PC-3 (cell line): ENCODE data around the gene SNX13. TPM values are rescaled to one million over a fixed set of nuclear protein-coding genes. Genes with fewer than 3 reads are reported as not detected.

Experiments used
- ATAC-seq: fragments of 200-7000 bp; cut with Tn5 transposase; 2 replicates; pipeline ENCODE4 v1.9.1; 2020; ENCODE audit warnings: mild to moderate bottlenecking, moderate library complexity
- BruUV-seq: library from RNA; stranded (reverse); fragments of 400-500 nt; replicated peaks from 2 replicates; lab custom pipeline; 2021; lab: Mats Ljungman, UMichigan
- CTCF ChIA-PET: fragments of 300-600 bp; sonication (Branson Sonifier 250); formaldehyde crosslinking; loops from one replicate; lab custom pipeline; 2022; ENCODE audit warnings: antibody characterized with exemption; lab: Charles Lee
- POLR2A ChIA-PET: fragments of 300-600 bp; sonication (Branson Sonifier 250); formaldehyde crosslinking; loops from one replicate; lab custom pipeline; 2022; ENCODE audit warnings: antibody characterized with exemption; ENCODE audit not compliant: unreplicated experiment; lab: Charles Lee
- DNase-seq: peaks from one replicate; pipeline ENCODE4 v3.0.0-alpha.2; 2015
- H2AFZ ChIP-seq: fragments of 300-600 bp; sonication (generic); 2 replicates; pipeline ENCODE4 v1.6.0; 2016; ENCODE audit warnings: antibody characterized with exemption, low read length
- H3F3A ChIP-seq: fragments of 300-600 bp; sonication (generic); one replicate; pipeline ENCODE4 v1.6.0; 2017; ENCODE audit warnings: antibody characterized with exemption, low read length, control low read depth, mild to moderate bottlenecking; ENCODE audit not compliant: unreplicated experiment
- H3K27ac ChIP-seq: fragments of 300-600 bp; sonication (generic); 2 replicates; pipeline ENCODE4 v1.5.1; 2016; ENCODE audit warnings: mild to moderate bottlenecking, low read length
- H3K27me3 ChIP-seq: fragments of 300-600 bp; sonication (generic); 2 replicates; pipeline ENCODE4 v1.6.1; 2016; ENCODE audit warnings: low read length, mixed read lengths
- H3K36me3 ChIP-seq: fragments of 300-600 bp; sonication (generic); 2 replicates; pipeline ENCODE4 v1.6.1; 2016; ENCODE audit warnings: low read depth, mixed run types, low read length, mixed read lengths
- H3K4me1 ChIP-seq: fragments of 300-600 bp; sonication (generic); 2 replicates; pipeline ENCODE4 v1.5.1; 2016; ENCODE audit warnings: low read length; ENCODE audit not compliant: insufficient read depth
- H3K4me2 ChIP-seq: fragments of 300-600 bp; sonication (generic); 2 replicates; pipeline ENCODE4 v1.6.0; 2016; ENCODE audit warnings: low read length
- H3K4me3 ChIP-seq: fragments of 300-600 bp; sonication (generic); 2 replicates; pipeline ENCODE4 v1.5.1; 2016; ENCODE audit warnings: mild to moderate bottlenecking, low read length, mixed read lengths
- H3K79me2 ChIP-seq: fragments of 300-600 bp; sonication (generic); 2 replicates; pipeline ENCODE4 v1.6.1; 2017; ENCODE audit warnings: low read length, mixed read lengths
- H3K9ac ChIP-seq: fragments of 300-600 bp; sonication (generic); 2 replicates; pipeline ENCODE4 v1.6.0; 2016; ENCODE audit warnings: mild to moderate bottlenecking, low read length
- H3K9me2 ChIP-seq: fragments of 300-600 bp; sonication (generic); replicated peaks from 2 replicates; pipeline ENCODE4 v1.6.1; 2016; ENCODE audit warnings: mixed run types, low read length, mixed read lengths
- H3K9me3 ChIP-seq: fragments of 300-600 bp; sonication (generic); 2 replicates; pipeline ENCODE4 v1.6.1; 2016; ENCODE audit warnings: low read length, mixed read lengths
- H4K20me1 ChIP-seq: fragments of 300-600 bp; sonication (generic); 2 replicates; pipeline ENCODE4 v1.6.1; 2016; ENCODE audit warnings: low read length, mixed read lengths
- EZH2 ChIP-seq: fragments of 300-600 bp; sonication (generic); IDR thresholded peaks from one replicate; pipeline ENCODE4 v1.6.1; 2017; ENCODE audit warnings: antibody characterized with exemption, mild to moderate bottlenecking, low read length; ENCODE audit not compliant: unreplicated experiment
- EZH2phosphoT487 ChIP-seq: fragments of 300-600 bp; sonication (generic); IDR thresholded peaks from 2 replicates; pipeline ENCODE4 v1.6.1; 2018; ENCODE audit warnings: mild to moderate bottlenecking, antibody characterized with exemption, low read length, borderline replicate concordance
- intact Hi-C: fragments of 100-400 bp; cut with micrococcal nuclease; formaldehyde crosslinking; loops from 2 replicates; pipeline ENCODE4 v1.9.0; 2023
- total RNA-seq: library from RNA; depleted of rRNA; stranded (reverse); fragments of >200 nt; gene quantifications from 2 replicates; pipeline ENCODE4 v1.2.3, GENCODE V29; 2014
- TF ChIP-seq, protein P1 (sequence below): fragments of 300-600 bp; sonication (generic); conservative IDR thresholded peaks from 2 replicates; pipeline ENCODE4 v1.5.1; 2017; ENCODE audit warnings: antibody characterized with exemption, low read depth, mild to moderate bottlenecking, low read length

The SNX13 gene
- total RNA-seq, 1 experiment from 2014 or later, result 33.9 TPM

DNA sequence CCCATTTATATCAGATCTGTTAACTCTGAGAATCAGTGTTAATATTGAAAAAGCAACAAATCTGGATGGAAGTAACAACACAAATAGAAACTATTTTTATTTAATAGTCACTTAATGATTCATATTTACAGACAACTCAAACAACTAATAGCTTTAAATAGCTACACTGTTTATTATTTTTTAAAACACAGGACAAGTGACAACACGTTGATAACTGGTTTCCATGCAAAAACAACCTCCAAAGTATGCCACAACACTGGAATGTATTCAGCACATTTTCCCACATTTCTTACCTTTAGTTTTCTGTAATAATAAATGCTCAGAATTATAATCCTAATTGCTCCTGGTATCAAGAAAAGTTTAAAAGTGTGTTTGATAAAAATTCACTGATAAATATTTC lies 4.0 kb downstream of the SNX13 start:
- ChIA-PET POLR2A (no interaction called here), CTCF (no interaction called here)
- H3K79me2 ChIP-seq, result peaks cover 93% of the 10 kb centered on the region
- H4K20me1 ChIP-seq, result peaks cover 27% of the 10 kb centered on the region; the same call in 1 of the 2 replicates
- H3K4me2 ChIP-seq, result no peak overlapping the region
- intact Hi-C loops, result no loop called here
- H3K36me3 ChIP-seq, result no peaks in the 10 kb centered on the region
- no peaks in the 10 kb centered on the region for H3K9me2 ChIP-seq
- no peak for DNase-seq
- no peak overlapping the region for H2AFZ ChIP-seq
- no peak for TF ChIP-seq EZH2phosphoT487
- no peak overlapping the region for H3K9ac ChIP-seq
- no peaks in the 10 kb centered on the region for H3K9me3 ChIP-seq
- no peak for ATAC-seq
- no peaks in the 10 kb centered on the region for H3K27me3 ChIP-seq
- peaks cover 25% of the 10 kb centered on the region for H3K4me1 ChIP-seq
- no peaks in the 10 kb centered on the region for H3F3A ChIP-seq
- H3K27ac ChIP-seq, result no peak overlapping the region
- H3K4me3 ChIP-seq, result no peak overlapping the region
- no TSS peak for BruUV-seq

DNA sequence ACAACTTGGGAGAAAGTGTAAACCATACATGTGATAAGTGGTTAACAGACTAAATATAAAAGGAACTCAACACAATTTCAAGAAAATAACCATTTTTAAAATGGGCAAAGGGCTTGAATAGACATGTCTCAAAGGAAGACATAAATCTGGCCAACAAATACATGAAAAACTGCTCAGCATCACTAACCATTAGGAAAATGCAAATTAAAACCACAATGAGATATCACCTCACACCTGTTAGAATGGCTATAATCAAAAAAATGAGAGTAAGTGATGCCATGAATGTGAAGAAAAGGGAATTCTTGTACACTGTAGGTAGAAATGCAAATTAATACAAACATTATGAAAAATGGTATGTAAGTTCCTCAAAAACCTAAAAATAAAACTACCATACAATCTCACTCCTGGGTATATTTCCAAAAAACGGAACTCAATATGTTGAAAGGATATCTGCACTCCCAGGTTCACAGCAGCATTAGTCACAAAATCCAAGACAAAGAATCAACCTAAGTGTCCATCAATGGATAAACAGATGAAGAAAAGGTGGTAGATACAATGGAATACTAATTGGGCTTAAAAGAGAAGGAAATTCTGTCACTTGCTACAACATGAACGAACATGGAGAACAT lies 5.6 kb downstream of the SNX13 start:
- Histone ChIP-seq H3K9me2 (no peaks in the 10 kb centered on the region), H3F3A (no peaks in the 10 kb centered on the region), H2AFZ (no peak overlapping the region), H3K4me3 (no peak overlapping the region), H3K27me3 (no peaks in the 10 kb centered on the region), H3K4me1 (peaks cover 23% of the 10 kb centered on the region), H4K20me1 (peaks cover 28% of the 10 kb centered on the region; the same call in 1 of the 2 replicates), H3K9me3 (no peaks in the 10 kb centered on the region), H3K36me3 (no peaks in the 10 kb centered on the region), H3K27ac (no peak overlapping the region), H3K9ac (no peak overlapping the region), H3K79me2 (peaks cover 100% of the 10 kb centered on the region), H3K4me2 (no peak overlapping the region)
- ATAC-seq (no peak), DNase-seq (no peak)
- TF ChIP-seq EZH2phosphoT487 (no peak), EZH2 (no peak)
- TF ChIP-seq, protein P1, sequence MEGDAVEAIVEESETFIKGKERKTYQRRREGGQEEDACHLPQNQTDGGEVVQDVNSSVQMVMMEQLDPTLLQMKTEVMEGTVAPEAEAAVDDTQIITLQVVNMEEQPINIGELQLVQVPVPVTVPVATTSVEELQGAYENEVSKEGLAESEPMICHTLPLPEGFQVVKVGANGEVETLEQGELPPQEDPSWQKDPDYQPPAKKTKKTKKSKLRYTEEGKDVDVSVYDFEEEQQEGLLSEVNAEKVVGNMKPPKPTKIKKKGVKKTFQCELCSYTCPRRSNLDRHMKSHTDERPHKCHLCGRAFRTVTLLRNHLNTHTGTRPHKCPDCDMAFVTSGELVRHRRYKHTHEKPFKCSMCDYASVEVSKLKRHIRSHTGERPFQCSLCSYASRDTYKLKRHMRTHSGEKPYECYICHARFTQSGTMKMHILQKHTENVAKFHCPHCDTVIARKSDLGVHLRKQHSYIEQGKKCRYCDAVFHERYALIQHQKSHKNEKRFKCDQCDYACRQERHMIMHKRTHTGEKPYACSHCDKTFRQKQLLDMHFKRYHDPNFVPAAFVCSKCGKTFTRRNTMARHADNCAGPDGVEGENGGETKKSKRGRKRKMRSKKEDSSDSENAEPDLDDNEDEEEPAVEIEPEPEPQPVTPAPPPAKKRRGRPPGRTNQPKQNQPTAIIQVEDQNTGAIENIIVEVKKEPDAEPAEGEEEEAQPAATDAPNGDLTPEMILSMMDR, result no peak
- POLR2A ChIA-PET, result no interaction called here
- intact Hi-C loops, result no loop called here
- CTCF ChIA-PET, result no interaction called here
- BruUV-seq, result no TSS peak

DNA sequence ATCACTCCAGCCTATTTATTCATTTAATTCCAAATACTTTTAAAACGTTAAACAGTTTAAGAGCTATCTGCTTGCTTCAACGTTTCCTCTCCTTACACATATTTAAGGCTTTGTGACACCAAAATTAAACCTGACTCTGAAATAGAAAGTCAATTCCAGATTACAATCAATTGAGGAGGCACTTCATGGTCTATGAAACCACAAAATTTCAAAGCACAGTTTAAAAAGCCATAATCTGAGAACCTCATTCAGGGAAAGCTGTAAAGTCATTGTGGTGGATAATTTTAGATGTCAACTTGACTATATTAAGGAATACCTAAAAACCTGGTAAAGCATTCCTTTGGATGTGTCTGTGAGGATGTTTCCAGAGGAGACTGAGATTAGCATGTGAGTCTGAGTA lies 6.2 kb downstream of the SNX13 start:
- intact Hi-C loops, result no loop called here
- DNase-seq (no peak), ATAC-seq (no peak)
- H3K36me3 ChIP-seq, result no peaks in the 10 kb centered on the region
- no peak overlapping the region for H3K9ac ChIP-seq
- H2AFZ ChIP-seq, result no peak overlapping the region
- H3K4me2 ChIP-seq, result no peak overlapping the region
- H3K9me2 ChIP-seq, result no peaks in the 10 kb centered on the region
- no peaks in the 10 kb centered on the region for H3K9me3 ChIP-seq
- peaks cover 100% of the 10 kb centered on the region for H3K79me2 ChIP-seq
- no peak overlapping the region for H3K4me3 ChIP-seq
- H3K27ac ChIP-seq, result no peak overlapping the region
- ChIA-PET CTCF (no interaction called here), POLR2A (no interaction called here)
- peaks cover 23% of the 10 kb centered on the region for H3K4me1 ChIP-seq
- no peak for TF ChIP-seq EZH2phosphoT487
- no TSS peak for BruUV-seq
- no peaks in the 10 kb centered on the region for H3F3A ChIP-seq
- peaks cover 28% of the 10 kb centered on the region; the same call in 1 of the 2 replicates for H4K20me1 ChIP-seq
- H3K27me3 ChIP-seq, result no peaks in the 10 kb centered on the region
